Mesothelial cell of epicardium (in vitro differentiated cells): ENCODE data around the gene SLC23A3. TPM values are rescaled to one million over a fixed set of nuclear protein-coding genes. Genes with fewer than 3 reads are reported as not detected.
A peak's percentile ranks its signal among the peaks of the same experiment; 100 is the strongest.
"Not testable (repeated sequence)": the region's sequence is repeated elsewhere in the genome, so short reads cannot be mapped to it uniquely, and the experiment has no call there.

Experiments used
- DNase-seq, 2 experiments: peaks; one replicate each; pipeline ENCODE4 v3.0.0; 2021; ENCODE audit warnings: low spot score in 2 of 2; ENCODE audit not compliant: unreplicated experiment in 2 of 2
- H3K27ac Mint-ChIP-seq: 2 replicates; pipeline ENCODE4 v1.8.0; 2021; ENCODE audit warnings: mixed read lengths
- H3K27me3 Mint-ChIP-seq: 2 replicates; pipeline ENCODE4 v1.8.0; 2021; ENCODE audit warnings: low read depth, mixed read lengths
- H3K36me3 Mint-ChIP-seq: 2 replicates; pipeline ENCODE4 v1.8.0; 2021; ENCODE audit warnings: mixed read lengths
- H3K4me1 Mint-ChIP-seq: 2 replicates; pipeline ENCODE4 v1.8.0; 2021; ENCODE audit warnings: mixed read lengths
- H3K4me3 Mint-ChIP-seq: 2 replicates; pipeline ENCODE4 v1.8.0; 2021; ENCODE audit warnings: mild to moderate bottlenecking, moderate library complexity, mixed read lengths
- H3K9me3 Mint-ChIP-seq: 2 replicates; pipeline ENCODE4 v1.8.0; 2021; ENCODE audit warnings: mixed read lengths
- CTCF ChIP-seq: fragments of 200-600 bp; sonication (generic); IDR thresholded peaks from one replicate; pipeline ENCODE4 v1.5.0; 2021; ENCODE audit warnings: antibody characterized with exemption; ENCODE audit not compliant: unreplicated experiment
- total RNA-seq: library from RNA; stranded (reverse); gene quantifications from 3 replicates; pipeline ENCODE4 v1.2.1, GENCODE V29; 2021

Gene SLC23A3
- total RNA-seq, 1 donor from 2014 or later, result 1.6 TPM

GRCh38 chr2:219206328-219207133 lies 36.7 kb upstream of the SLC23A3 start, which contains the start of gene ZFAND2B:
Gene ZFAND2B, plus strand, starts transcription at chr2:219206782. Its CDS starts 206 bp downstream, at chr2:219206988.
- no peaks in the 10 kb centered on the region for H3K27me3 Mint-ChIP-seq
- peaks cover 18% of the 10 kb centered on the region for H3K4me1 Mint-ChIP-seq
- H3K36me3 Mint-ChIP-seq, result peaks cover 2% of the 10 kb centered on the region
- H3K9me3 Mint-ChIP-seq, result no peaks in the 10 kb centered on the region
- DNase-seq, result peak; percentile 95 to 97
- TF ChIP-seq CTCF, result no peak
- H3K27ac Mint-ChIP-seq, result peak within 1 kb of the TSS; percentile 97
- peak within 1 kb of the TSS; percentile 84 for H3K4me3 Mint-ChIP-seq

- Mint-ChIP-seq H3K36me3 (peaks cover 2% of the 10 kb centered on the region), H3K27ac (peak overlapping the region; percentile 97), H3K4me3 (peak overlapping the region; percentile 84), H3K4me1 (peaks cover 18% of the 10 kb centered on the region), H3K9me3 (no peaks in the 10 kb centered on the region), H3K27me3 (no peaks in the 10 kb centered on the region)
- TF ChIP-seq CTCF, result no peak
- no peak for DNase-seq
Measured at GRCh38 chr2:219205981-219206327, 36.1 kb upstream of the SLC23A3 start.

GRCh38 chr2:219205165-219205538 lies 35.3 kb upstream of the SLC23A3 start:
- peaks cover 2% of the 10 kb centered on the region for H3K36me3 Mint-ChIP-seq
- H3K9me3 Mint-ChIP-seq, result no peaks in the 10 kb centered on the region
- no peak for TF ChIP-seq CTCF
- H3K4me3 Mint-ChIP-seq, result peak overlapping the region; percentile 10
- H3K27ac Mint-ChIP-seq, result no peak overlapping the region
- no peak for DNase-seq
- H3K27me3 Mint-ChIP-seq, result no peaks in the 10 kb centered on the region
- H3K4me1 Mint-ChIP-seq, result peaks cover 18% of the 10 kb centered on the region

- Mint-ChIP-seq H3K36me3 (peaks cover 1% of the 10 kb centered on the region), H3K4me1 (peaks cover 18% of the 10 kb centered on the region), H3K27ac (peak overlapping the region; percentile 34), H3K4me3 (no peak overlapping the region), H3K27me3 (peaks cover under 1% of the 10 kb centered on the region), H3K9me3 (no peaks in the 10 kb centered on the region)
- DNase-seq, result no peak
- TF ChIP-seq CTCF, result no peak
Measured at GRCh38 chr2:219204425-219205164, 34.8 kb upstream of the SLC23A3 start.

- not testable (repeated sequence) for H3K27ac Mint-ChIP-seq, H3K27me3 Mint-ChIP-seq, H3K4me1 Mint-ChIP-seq, H3K36me3 Mint-ChIP-seq, H3K9me3 Mint-ChIP-seq, H3K4me3 Mint-ChIP-seq, DNase-seq
Measured at GRCh38 chr2:219201331-219201730, 31.5 kb upstream of the SLC23A3 start.

- not testable (repeated sequence) for H3K27ac Mint-ChIP-seq, DNase-seq, H3K4me1 Mint-ChIP-seq, H3K9me3 Mint-ChIP-seq, H3K36me3 Mint-ChIP-seq, H3K27me3 Mint-ChIP-seq, H3K4me3 Mint-ChIP-seq
Measured at GRCh38 chr2:219200502-219201326, 30.9 kb upstream of the SLC23A3 start.
